NOMO-1 treated with dmso at 0.1 percent for 144 hours (cell line): ENCODE results near the gene ASTN2.

Experiments
- DNase-seq: peaks from one replicate; lab custom pipeline; 2025; ENCODE audit not compliant: unreplicated experiment; lab: John Stamatoyannopoulos, UW

Gene ASTN2

GRCh38 chr9:116550696-116551436 is 864.0 kb downstream of the ASTN2 start:
- no peak for DNase-seq

- DNase-seq, result no peak
Measured at GRCh38 chr9:116549786-116550660, 864.8 kb downstream of the ASTN2 start.

GRCh38 chr9:116549061-116549664 is 865.7 kb downstream of the ASTN2 start:
- DNase-seq, result peak; percentile 93

GRCh38 chr9:116547729-116548426 is 867.0 kb downstream of the ASTN2 start:
- no peak for DNase-seq

GRCh38 chr9:116546711-116547581 is 867.9 kb downstream of the ASTN2 start:
- DNase-seq, result no peak

DNA sequence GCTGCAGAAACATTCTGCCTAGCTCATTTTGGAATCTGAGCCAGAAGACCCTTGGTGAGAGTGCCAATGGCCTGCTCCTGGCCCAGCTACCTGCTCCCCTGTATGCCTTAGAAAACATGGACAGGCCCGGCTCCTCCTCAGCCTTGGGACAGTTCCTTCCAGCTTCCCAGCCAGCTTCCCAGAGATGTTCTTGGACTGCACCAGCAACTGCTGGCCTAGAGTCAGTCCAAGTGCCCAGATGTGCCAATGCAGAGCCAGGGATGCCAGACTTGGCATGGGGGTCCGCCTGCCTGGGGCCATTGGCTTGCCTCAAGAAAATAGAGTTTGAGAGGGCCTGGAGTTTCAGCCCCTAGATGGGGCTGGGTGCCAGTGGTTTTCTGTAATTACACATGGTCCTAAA is 870.0 kb downstream of the ASTN2 start:
- DNase-seq, result no peak

DNA sequence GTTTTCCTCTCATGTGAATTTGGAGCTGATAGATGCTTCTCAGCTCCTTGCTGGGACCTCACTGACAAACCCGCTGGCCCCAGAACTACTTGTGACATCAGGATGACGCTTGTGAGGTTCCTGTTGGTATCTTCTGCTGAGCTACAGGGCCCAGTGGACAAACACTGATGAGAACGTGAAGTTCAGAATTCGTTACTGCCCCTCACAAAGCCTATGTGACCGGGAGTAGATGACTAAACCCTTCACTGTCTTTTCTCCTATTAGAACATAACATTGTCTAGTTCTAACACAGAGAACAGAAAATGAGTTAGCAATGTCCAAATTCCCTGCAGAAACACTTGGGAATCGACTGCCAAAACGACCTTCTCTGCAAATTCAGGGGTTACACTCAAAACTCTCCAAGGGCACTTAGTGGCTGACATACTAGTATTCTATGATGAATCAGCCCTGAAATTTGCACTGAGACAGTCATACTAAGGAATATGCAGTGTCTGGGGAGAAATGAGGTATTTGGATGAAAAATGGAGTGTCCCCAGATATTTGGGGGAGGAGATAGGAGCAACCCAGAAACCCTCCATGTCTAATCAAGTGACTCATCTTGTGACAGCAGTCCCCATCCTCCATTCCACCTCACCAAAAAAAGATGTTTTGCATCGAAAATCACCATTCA is 871.0 kb downstream of the ASTN2 start:
- DNase-seq, result no peak

DNA sequence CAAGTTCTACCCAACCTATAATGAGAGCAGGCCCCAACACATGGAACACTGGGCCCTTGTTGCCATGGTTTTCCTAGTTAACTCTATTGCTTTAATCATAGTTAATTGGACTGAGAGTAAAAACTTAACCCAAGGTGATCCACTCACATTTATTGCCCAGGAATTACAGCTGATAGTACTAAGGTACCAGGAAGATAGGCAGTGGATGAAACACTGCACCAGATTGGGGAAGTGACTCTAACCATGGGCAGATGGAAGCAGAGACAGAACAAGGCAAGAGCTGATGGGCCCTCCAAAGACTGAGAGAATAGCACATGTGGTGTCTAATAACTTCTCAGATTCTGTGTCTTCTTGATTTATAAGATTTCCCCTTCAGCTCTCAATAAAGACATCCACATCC is 873.5 kb downstream of the ASTN2 start:
- no peak for DNase-seq

DNA sequence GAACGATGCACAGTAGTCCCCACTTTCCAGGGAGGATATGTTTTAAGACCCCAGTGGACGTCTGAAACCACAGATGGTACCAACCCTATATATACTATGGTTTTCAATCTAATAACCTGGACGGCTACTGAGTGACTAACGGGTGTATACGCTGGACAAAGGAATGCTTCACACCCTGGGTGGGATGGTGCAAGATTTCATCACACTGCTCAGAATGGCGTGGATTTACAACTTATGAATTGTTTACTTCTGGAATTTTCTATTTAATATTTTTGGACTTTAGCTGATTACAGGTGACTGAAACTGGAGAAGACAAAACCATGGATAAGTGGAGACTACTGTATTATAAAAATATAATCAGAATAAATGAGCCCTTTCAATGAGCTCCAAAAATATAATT is 875.3 kb downstream of the ASTN2 start:
- DNase-seq, result no peak

GRCh38 chr9:116525611-116526010 is 889.2 kb downstream of the ASTN2 start:
- DNase-seq, result no peak

DNA sequence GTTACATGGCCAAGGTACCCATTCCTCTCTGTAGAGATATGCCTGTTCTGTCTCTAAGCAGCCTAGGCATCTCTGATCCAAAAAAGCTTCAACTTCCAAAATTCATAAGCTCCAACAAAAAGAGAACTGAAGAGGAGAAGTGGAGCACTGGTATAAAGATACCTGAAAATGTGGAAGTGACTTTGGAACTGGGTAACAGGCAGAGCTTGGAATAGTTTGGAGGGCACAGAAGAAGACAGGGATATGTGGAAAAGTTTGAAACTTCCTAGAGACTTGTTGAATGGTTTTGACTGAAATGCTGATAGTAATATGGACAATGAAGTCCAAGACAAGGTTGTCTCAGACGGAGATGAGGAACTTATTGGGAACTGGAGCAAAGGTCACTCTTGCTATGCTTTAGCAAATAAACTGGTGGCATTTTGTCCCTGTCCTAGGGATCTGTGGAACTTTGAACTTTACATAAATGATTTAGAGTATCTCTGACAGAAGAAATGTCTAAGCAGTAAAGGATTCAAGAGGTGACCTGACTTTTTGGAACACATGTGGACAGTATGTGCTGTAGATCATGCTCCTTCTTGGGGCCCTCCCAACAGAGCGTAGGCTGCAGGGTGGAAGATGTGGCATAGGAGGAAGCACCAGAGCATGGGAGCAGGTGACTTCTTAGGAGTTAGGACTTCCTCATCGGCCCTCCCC is 889.9 kb downstream of the ASTN2 start:
- no peak for DNase-seq

- DNase-seq, result no peak
Measured at GRCh38 chr9:116520218-116520617, 894.6 kb downstream of the ASTN2 start.

- DNase-seq, result no peak
Measured at GRCh38 chr9:116516456-116516855, 898.4 kb downstream of the ASTN2 start.

GRCh38 chr9:116515541-116515940 is 899.3 kb downstream of the ASTN2 start:
- no peak for DNase-seq

GRCh38 chr9:116506685-116507084 is 908.2 kb downstream of the ASTN2 start:
- DNase-seq, result no peak

DNA sequence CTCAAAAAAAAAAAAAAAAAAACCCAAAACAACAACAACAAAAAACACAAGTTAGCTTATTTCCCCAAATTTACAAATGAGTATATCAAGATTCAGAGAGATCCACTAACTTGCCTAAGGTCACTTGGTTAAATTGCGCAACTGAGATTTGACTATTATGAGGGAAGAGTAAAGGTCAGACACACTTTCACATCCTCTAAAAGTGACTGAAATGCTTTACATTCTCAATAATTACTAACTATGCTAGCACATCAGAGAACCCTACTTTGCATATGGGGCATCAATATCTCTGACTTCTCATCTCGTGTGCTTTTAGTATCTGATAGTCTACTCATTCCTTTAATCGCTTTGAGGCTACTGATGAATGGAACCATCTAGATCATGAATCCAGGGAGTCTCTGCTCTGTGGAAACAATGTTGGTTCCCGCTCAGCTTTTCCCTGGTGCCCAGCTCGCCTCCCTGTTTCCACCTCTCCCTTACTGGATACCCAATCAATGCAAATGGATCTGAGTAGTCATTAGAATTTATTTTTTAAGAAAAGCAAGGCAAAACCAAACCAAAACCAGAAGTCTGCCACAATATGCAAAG is 909.9 kb downstream of the ASTN2 start:
- DNase-seq, result peak; percentile 63

GRCh38 chr9:116504081-116504480 is 910.8 kb downstream of the ASTN2 start:
- no peak for DNase-seq

DNA sequence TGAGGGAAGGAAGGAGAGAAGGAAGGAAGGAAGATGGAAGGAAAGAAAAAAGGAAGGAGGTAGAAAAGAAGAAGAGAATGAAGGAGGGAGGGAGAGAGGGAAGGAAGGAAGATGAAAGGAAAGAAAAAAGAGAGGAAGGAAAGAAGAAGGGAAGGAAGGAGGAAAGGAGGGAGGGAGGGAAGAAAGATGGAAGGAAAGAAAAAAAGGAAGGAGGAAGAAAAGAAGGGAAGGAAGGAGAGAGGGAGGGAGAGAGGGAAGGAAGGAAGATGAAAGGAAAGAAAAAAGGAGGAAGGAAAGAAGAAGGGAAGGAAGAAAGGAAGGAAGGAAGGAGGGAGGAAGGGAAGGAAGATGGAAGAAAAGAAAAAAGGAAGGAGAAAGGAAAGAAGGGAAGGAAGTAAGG is 912.1 kb downstream of the ASTN2 start:
- no peak for DNase-seq

GRCh38 chr9:116501871-116502270 is 913.0 kb downstream of the ASTN2 start:
- no peak for DNase-seq
